H7 (cell line): ENCODE data around the gene EDA. TPM values are rescaled to one million over a fixed set of nuclear protein-coding genes. Genes with fewer than 3 reads are reported as not detected.

Source experiments
- DNase-seq: peaks from one replicate; pipeline ENCODE4 v3.0.0; 2012
- H3K27me3 ChIP-seq: 2 replicates; pipeline ENCODE4 v1.6.0; 2011; ENCODE audit warnings: mild to moderate bottlenecking, low read length; ENCODE audit not compliant: control insufficient read depth, insufficient read depth
- H3K36me3 ChIP-seq: replicated peaks from 2 replicates; pipeline ENCODE4 v1.5.1; 2011; ENCODE audit warnings: low read length; ENCODE audit not compliant: control insufficient read depth, insufficient read depth
- H3K4me3 ChIP-seq: 2 replicates; pipeline ENCODE4 v1.5.1; 2011; ENCODE audit warnings: low read depth, mild to moderate bottlenecking, control low read depth, low read length, moderate library complexity; ENCODE audit not compliant: insufficient read depth
- total RNA-seq: library from RNA; depleted of rRNA; stranded (reverse); fragments of >200 nt; shearing (Covaris generic); gene quantifications from 2 replicates; pipeline ENCODE4 v1.2.3, GENCODE V29; 2014; rRNA removed

Gene EDA
- total RNA-seq, 1 experiment from 2014 or later = 8.1 TPM

DNA sequence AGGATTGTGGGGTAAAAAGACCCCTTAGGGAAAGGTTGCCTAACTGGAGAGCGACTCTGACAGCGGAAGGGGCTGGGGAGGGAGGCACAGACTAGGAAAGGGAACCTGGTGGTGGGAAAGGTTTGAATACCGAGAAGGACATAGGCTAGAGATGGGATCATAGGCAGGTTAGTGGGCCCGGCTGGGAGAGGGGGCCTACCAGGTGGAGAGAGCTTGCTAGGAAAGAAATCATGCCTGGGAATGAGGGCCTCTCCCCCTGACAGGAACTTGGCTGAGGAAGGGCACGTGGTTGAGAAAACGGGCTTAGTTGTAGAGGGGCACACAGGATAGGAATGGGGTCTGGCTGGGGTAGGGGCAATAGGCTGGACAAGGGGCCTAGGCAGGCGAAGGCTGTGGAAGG lies 450.7 kb downstream of the EDA start:
- DNase-seq = no peak
- H3K4me3 ChIP-seq = no peak overlapping the region
- H3K36me3 ChIP-seq = no peaks in the 10 kb centered on the region
- H3K27me3 ChIP-seq = no peaks in the 10 kb centered on the region

DNA sequence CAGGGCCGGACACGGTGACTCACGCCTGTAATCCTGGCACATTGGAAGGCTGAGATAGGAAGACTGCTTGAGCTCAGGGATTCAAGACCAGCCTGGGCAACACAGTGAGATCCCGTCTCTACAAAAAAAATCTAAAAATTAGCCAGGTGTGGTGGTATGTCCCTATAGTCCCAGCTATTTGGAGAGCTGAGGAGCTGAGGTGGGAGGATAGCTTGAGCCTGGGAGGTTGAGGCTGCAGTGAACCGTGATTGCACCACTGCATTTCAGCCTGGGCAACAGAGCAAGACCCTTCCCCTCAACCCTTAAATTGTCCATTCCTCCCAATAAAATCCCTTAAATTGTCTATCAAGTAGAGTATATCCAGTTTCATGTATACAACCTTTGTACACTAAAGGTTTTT lies 463.4 kb downstream of the EDA start:
- H3K27me3 ChIP-seq = no peaks in the 10 kb centered on the region
- no peak for DNase-seq
- H3K4me3 ChIP-seq = no peak overlapping the region
- no peaks in the 10 kb centered on the region for H3K36me3 ChIP-seq

DNA sequence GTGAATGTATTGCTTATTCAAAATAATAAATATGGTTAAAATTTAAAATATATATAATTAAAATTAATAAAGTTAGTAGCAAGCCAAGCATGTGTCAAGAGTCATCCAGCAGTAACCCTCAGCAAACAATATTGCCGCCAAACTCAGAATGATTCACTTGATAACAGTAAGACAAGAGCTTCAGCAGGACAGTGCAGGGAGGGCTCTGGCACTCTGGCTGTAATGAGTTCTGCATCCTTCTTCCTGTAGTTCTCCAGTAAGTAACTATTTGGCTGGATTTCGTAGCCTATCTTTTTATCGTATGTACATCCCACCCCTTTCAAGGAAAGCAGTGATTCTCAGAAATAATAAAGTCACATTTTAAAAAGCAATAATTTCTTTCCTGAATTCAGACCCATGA lies 464.0 kb downstream of the EDA start:
- Histone ChIP-seq H3K4me3 (no peak overlapping the region), H3K36me3 (no peaks in the 10 kb centered on the region), H3K27me3 (no peaks in the 10 kb centered on the region)
- no peak for DNase-seq

DNA sequence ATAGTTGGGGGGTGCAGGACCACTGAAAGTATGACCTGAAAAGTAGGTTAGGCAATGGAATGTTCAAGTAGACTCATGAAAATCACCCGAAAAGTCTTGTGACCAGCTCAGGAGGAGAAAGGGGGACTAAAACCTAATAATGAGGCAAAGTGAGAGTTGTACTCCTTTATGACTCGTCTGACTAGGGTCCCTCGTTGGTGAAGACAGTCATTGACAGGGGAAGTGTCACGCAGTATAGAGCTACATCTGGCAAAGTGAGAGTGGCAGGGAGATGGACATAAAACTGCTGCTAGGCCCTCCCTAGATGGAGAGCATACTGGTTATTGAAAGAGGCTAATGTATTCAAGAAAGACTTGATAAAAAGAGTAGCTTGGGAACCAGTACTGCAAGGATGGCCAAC lies 466.8 kb downstream of the EDA start:
- no peak overlapping the region for H3K4me3 ChIP-seq
- no peak for DNase-seq
- no peaks in the 10 kb centered on the region for H3K36me3 ChIP-seq
- no peaks in the 10 kb centered on the region for H3K27me3 ChIP-seq

DNA sequence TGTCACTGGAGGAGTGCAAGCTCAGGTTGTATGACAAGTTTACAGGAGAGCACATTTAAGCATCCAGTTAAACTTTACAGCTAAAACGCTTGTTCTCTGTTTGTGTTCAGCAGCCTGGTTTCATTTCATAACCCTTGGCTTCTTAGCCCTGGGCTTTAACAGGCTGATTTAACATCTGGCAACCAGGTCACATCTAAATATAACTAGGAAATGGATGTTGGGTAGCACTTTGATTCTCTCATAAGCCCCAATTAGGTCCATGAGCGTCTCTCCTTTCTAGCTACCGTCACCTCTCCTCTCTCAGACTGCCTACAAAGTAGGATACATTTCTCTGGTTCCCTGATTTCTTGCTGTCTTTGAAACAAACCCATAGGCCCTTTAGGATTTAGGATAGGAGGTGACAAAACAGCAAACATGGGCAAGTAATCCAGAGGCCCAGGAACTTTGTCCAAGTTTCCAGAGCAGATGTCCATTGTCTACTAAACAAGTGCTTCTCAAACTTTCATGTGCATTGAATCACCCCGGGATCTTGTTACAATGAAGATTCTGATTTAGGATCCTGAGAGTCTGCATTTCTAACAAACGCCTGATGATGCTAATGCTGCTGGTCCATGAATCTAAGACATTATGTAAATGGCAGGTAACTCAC lies 468.8 kb downstream of the EDA start:
- Histone ChIP-seq H3K36me3 (no peaks in the 10 kb centered on the region), H3K27me3 (no peaks in the 10 kb centered on the region), H3K4me3 (no peak overlapping the region)
- DNase-seq = no peak

DNA sequence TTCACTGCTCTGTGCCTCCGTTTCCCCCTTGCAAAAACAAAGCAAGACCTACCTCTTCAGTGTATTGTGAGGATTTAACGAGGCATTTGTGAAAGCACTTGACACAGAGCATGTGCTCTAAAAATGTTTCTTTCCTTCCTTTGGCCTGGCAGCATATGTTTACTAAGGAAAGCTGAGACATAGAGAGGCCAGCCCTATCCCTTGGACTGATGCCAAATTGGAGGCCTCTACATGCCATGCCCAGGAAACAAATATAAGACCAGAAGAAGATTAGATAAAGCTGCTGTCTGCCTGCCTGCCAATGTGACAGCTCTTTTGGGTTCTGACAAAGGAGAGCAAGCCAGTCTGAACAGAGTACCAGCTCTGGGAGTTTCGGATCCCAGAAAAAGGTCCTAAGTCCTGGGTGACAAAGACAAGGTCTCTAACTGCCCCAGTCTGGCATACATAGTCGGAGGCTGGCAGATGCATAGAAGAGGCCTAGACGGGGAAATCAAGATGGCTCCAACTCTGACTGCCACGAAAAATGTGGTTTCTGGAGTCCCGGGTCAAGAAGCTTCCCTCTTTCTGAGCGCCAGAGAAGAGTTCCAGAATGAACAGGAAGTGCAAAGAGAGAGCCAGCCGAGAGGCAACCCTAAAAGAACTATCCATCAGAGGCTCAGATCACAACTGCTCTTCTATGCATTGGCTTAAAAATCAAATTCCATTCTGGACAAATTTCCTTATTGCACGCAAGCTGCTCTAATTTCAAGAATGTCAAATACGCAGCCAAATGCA lies 472.1 kb downstream of the EDA start:
- Histone ChIP-seq H3K36me3 (no peaks in the 10 kb centered on the region), H3K27me3 (no peaks in the 10 kb centered on the region), H3K4me3 (no peak overlapping the region)
- DNase-seq = no peak

DNA sequence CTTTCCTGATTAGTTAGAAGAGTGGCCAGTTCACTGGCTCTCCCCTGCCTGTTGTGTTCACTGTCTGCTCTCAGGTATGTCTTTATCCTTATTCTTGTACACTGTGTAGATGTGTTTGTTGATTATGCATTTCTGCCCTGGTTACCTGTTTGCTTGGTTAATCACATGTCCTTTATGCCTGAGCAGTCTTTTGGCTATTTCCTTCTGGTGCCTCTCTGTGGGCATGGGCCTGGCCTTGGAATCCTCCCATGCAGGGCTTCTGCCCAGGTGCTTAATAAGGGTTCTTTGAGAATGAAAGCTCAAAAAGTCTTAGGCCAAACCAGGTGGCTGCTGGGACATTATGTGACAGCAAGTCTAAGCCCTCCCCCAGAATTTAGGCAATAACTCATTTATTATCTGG lies 472.8 kb downstream of the EDA start:
- no peak for DNase-seq
- Histone ChIP-seq H3K4me3 (no peak overlapping the region), H3K27me3 (no peaks in the 10 kb centered on the region), H3K36me3 (no peaks in the 10 kb centered on the region)

Other genes with a start within 250 kb of the EDA start
- gene NALF2, start 111.8 kb upstream of the EDA start, total RNA-seq = 5.4 and 7.4 TPM in 2 replicates